Measurements from ENCODE around the gene ZBP1. TPM values are rescaled to one million over a fixed set of nuclear protein-coding genes. Genes with fewer than 3 reads are reported as not detected.
A peak's percentile ranks its signal among the peaks of the same experiment; 100 is the strongest.

Gene ZBP1
- polyA plus RNA-seq, 1 of the 3 experiments (the other 2 are of a cell fraction): not detected

DNA sequence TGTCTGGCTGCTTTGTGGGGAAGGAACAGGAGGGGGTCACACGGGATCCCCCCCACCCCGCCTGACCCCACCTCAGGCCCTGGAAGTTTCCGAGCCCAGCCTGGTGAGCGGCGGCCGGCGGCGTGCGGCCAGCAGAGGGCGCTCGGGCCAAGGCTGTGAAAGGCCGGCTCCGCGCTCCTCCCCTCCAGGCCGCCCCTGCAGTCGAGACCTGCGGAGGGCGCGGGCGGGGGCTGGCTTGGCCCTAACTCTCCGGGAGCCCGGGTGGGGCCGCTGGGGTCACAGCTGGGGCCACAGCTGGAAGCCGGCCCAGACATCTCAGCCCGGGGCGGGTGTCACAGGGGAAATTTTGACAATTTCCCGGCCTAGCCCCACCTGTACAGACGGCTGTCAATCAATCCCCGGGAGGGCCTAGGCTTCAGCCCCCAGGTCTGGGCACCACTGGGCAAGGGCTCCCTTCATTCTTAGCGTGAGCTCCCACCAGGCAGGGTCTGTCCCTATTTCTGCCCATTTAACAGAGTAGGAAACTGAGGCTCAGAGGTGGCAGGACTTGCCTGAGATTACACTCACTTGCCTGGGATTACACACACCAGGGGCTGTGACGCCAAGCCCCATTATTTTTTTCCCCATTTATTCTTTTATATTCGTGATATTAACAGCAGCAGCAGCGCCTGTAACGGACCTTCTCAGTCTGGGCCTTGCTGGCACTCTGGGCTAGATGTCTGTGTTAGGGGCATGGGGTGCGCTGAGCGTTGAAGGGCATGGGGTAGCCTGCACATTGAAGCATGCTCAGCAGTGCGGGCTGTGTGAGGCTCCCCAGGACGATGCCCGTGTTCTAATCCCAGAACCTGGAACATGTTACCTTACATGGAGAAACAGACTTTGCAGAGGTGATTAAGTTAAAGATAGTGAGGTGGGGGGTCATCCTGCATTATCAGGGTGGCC, 23.0 kb downstream of the ZBP1 start (continued):
- no peak for TF ChIP-seq REST (IDR thresholded peaks at IDR 0.05; ENCODE audit: low read depth, low read length)
- no peak for TF ChIP-seq YY1 (IDR thresholded peaks at IDR 0.05; ENCODE audit: low read depth)
- TF ChIP-seq RAD21 (IDR thresholded peaks at IDR 0.05; ENCODE audit: low read length): peak; percentile 82
- TF ChIP-seq, protein P1, sequence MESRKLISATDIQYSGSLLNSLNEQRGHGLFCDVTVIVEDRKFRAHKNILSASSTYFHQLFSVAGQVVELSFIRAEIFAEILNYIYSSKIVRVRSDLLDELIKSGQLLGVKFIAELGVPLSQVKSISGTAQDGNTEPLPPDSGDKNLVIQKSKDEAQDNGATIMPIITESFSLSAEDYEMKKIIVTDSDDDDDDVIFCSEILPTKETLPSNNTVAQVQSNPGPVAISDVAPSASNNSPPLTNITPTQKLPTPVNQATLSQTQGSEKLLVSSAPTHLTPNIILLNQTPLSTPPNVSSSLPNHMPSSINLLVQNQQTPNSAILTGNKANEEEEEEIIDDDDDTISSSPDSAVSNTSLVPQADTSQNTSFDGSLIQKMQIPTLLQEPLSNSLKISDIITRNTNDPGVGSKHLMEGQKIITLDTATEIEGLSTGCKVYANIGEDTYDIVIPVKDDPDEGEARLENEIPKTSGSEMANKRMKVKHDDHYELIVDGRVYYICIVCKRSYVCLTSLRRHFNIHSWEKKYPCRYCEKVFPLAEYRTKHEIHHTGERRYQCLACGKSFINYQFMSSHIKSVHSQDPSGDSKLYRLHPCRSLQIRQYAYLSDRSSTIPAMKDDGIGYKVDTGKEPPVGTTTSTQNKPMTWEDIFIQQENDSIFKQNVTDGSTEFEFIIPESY (IDR thresholded peaks at IDR 0.05; ENCODE audit: borderline replicate concordance, low read depth): no peak
- TF ChIP-seq JUND (IDR thresholded peaks at IDR 0.05): no peak
- TF ChIP-seq CTCF (IDR thresholded peaks at IDR 0.05): peak; percentile 83
- TF ChIP-seq GABPA (IDR thresholded peaks at IDR 0.05; ENCODE audit: low read depth): no peak
- peak; percentile 92 for TF ChIP-seq SMC3 (IDR thresholded peaks at IDR 0.05; ENCODE audit: low read depth, low read length)
- TF ChIP-seq EP300 (IDR thresholded peaks at IDR 0.05; ENCODE audit: borderline replicate concordance in 1 of 2, low read depth in 1 of 2, low read length in 1 of 2): no peak
- no peak for TF ChIP-seq IRF3 (IDR thresholded peaks at IDR 0.05; ENCODE audit: low read depth, low read length)
- TF ChIP-seq TEAD4 (IDR thresholded peaks at IDR 0.05; ENCODE audit: borderline replicate concordance, insufficient read depth): no peak
- TF ChIP-seq POLR2AphosphoS5 (IDR thresholded peaks at IDR 0.05; ENCODE audit: low read depth, low read length): no peak
- no peak for TF ChIP-seq TAF1 (IDR thresholded peaks at IDR 0.05; ENCODE audit: borderline replicate concordance, low read depth, low read length)
- TF ChIP-seq NFIC (IDR thresholded peaks at IDR 0.05; ENCODE audit: borderline replicate concordance): no peak
